Measurements from ENCODE around the gene DACH1.

DACH1 gene

DNA sequence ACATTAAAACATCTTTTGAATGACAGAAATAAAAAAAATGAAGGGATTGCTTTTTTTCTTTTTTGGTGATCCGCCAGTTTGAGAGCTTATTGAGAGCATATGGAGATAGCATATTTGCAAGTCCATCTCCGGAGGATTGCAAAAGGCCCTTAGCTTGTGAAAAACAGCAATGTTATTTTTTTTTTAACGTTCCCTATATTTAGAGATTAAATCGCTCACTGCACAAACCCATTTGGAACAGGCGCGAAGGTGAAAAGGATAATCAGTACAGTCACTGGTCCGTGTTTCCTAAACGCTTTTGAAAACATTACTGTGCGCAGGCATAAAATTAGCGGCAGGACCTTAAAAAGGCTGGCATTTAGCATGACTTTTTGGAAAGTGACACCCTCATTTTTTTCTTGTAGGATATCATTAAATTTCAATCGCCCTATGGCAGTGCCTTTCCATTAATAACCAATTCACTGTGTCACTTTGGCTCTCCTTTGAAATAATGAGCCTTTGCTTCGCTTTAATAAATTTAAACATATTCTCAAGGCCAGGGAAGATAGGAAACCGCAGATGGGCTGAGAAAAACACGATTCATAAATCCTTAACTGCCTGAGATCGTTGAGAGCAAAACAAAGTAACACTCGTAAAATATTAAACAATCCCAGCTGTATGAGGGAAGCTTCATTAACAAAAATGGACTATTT, 342.2 kb downstream of the DACH1 start:
- no peak for DNase-seq (ENCODE audit: low read depth)
- no peak overlapping the region for H3K4me3 ChIP-seq (ENCODE audit: low read depth, low read length)
- TF ChIP-seq MAX (IDR thresholded peaks at IDR 0.05; ENCODE audit: low read depth, low read length) (no peak), POLR2A (IDR thresholded peaks at IDR 0.05; ENCODE audit: extremely low read depth, insufficient read length) (no peak), MYC (IDR thresholded peaks at IDR 0.05; ENCODE audit: low read depth, low read length) (no peak), CTCF (IDR thresholded peaks at IDR 0.05; ENCODE audit: low read depth, low read length) (no peak)

GRCh38 chr13:71524245-71524612, 342.8 kb downstream of the DACH1 start:
- TF ChIP-seq MYC (IDR thresholded peaks at IDR 0.05; ENCODE audit: low read depth, low read length) = no peak
- no peak for TF ChIP-seq CTCF (IDR thresholded peaks at IDR 0.05; ENCODE audit: low read depth, low read length)
- no peak for TF ChIP-seq POLR2A (IDR thresholded peaks at IDR 0.05; ENCODE audit: extremely low read depth, insufficient read length)
- TF ChIP-seq MAX (IDR thresholded peaks at IDR 0.05; ENCODE audit: low read depth, low read length) = no peak
- DNase-seq (ENCODE audit: low read depth) = no peak
- H3K4me3 ChIP-seq (ENCODE audit: low read depth, low read length) = no peak overlapping the region

DNA sequence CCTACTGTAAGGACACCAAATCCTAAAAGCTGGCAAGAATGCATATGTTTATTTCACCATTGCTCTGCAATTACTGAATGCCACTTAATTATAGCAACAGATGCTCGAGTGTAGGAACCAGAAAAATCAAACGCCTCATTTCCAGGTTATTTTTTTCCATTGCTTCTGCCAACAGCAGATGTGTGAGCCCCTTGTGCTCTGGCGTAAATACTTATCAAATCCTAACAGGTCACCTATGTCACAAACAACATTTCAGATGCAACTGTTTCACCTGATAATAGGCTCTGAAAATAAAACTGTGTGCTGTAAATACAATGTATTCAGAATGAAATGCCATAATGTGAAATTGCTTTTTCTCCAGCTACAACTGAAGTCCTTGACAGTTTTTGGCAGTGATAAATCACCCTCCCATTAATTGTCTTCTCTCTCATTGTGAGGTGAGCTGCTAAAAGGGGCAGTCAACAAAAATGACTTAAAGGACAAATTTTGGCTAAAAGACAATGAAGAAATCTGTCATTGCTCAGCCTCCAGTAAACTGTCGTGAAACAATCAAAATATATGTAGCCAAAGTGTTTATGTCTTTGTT, 344.0 kb downstream of the DACH1 start:
- H3K4me3 ChIP-seq (ENCODE audit: low read depth, low read length) = no peak overlapping the region
- TF ChIP-seq MAX (IDR thresholded peaks at IDR 0.05; ENCODE audit: low read depth, low read length) = no peak
- TF ChIP-seq MYC (IDR thresholded peaks at IDR 0.05; ENCODE audit: low read depth, low read length) = no peak

GRCh38 chr13:71517004-71517403, 350.0 kb downstream of the DACH1 start:
- DNase-seq (ENCODE audit: low read depth) = no peak
- no peak overlapping the region for H3K4me3 ChIP-seq (ENCODE audit: low read depth, low read length)

More for the DNA sequence above, 344.0 kb downstream of the DACH1 start:
- DNase-seq (ENCODE audit: low read depth) = no peak

GRCh38 chr13:71516521-71516920, 350.5 kb downstream of the DACH1 start:
- no peak for TF ChIP-seq MYC (IDR thresholded peaks at IDR 0.05; ENCODE audit: low read depth, low read length)
- TF ChIP-seq POLR2A (IDR thresholded peaks at IDR 0.05; ENCODE audit: extremely low read depth, insufficient read length) = no peak
- no peak overlapping the region for H3K4me3 ChIP-seq (ENCODE audit: low read depth, low read length)
- DNase-seq (ENCODE audit: low read depth) = no peak

More at GRCh38 chr13:71517004-71517403, 350.0 kb downstream of the DACH1 start:
- TF ChIP-seq CTCF (IDR thresholded peaks at IDR 0.05; ENCODE audit: low read depth, low read length) (no peak), POLR2A (IDR thresholded peaks at IDR 0.05; ENCODE audit: extremely low read depth, insufficient read length) (no peak), MAX (IDR thresholded peaks at IDR 0.05; ENCODE audit: low read depth, low read length) (no peak), MYC (IDR thresholded peaks at IDR 0.05; ENCODE audit: low read depth, low read length) (no peak)

GRCh38 chr13:71515744-71516038, 351.3 kb downstream of the DACH1 start:
- TF ChIP-seq MYC (IDR thresholded peaks at IDR 0.05; ENCODE audit: low read depth, low read length) (no peak), CTCF (IDR thresholded peaks at IDR 0.05; ENCODE audit: low read depth, low read length) (no peak), MAX (IDR thresholded peaks at IDR 0.05; ENCODE audit: low read depth, low read length) (no peak), POLR2A (IDR thresholded peaks at IDR 0.05; ENCODE audit: extremely low read depth, insufficient read length) (no peak)
- no peak for DNase-seq (ENCODE audit: low read depth)
- no peak overlapping the region for H3K4me3 ChIP-seq (ENCODE audit: low read depth, low read length)

All from NB4 (cell line).